Small intestine (tissue), 7 donors: Measurements from ENCODE around the gene CHD9. TPM values are rescaled to one million over a fixed set of nuclear protein-coding genes. Genes with fewer than 3 reads are reported as not detected.

Experiments used
- DNase-seq, 2 donors: peaks; one replicate each; pipeline versions ENCODE4 v3.0.0 to v3.0.0-alpha.2; 2013
- FAIRE-seq: peaks from 2 replicates; lab custom pipeline; 2012; peaks lifted over from hg19 to GRCh38; lab: Jason Lieb, UNC
- H3K27ac ChIP-seq, 3 donors: one replicate each; pipeline ENCODE4 v1.5.1; 2013; ENCODE audit warnings: low read length in 2 of 3, mild to moderate bottlenecking in 2 of 3, control low read depth in 1 of 3, inconsistent platforms in 1 of 3, low read depth in 1 of 3, moderate library complexity in 1 of 3
- H3K27me3 ChIP-seq, 3 donors: one replicate each; pipeline ENCODE4 v1.6.1; 2013; ENCODE audit warnings: low read length in 3 of 3, inconsistent platforms in 1 of 3; ENCODE audit not compliant: control insufficient read depth in 3 of 3, insufficient read depth in 3 of 3
- H3K36me3 ChIP-seq, 3 donors: one replicate each; pipeline ENCODE4 v1.6.1; 2013; ENCODE audit warnings: low read length in 3 of 3, inconsistent platforms in 1 of 3, low read depth in 1 of 3, mild to moderate bottlenecking in 1 of 3, moderate library complexity in 1 of 3; ENCODE audit not compliant: control insufficient read depth in 3 of 3, insufficient read depth in 2 of 3
- H3K4me1 ChIP-seq, 3 donors: one replicate each; pipeline ENCODE4 v1.6.1; 2013; ENCODE audit warnings: low read length in 2 of 3, inconsistent platforms in 1 of 3, low read depth in 1 of 3, mild to moderate bottlenecking in 1 of 3, moderate library complexity in 1 of 3; ENCODE audit not compliant: control insufficient read depth in 3 of 3, insufficient read depth in 2 of 3
- H3K4me3 ChIP-seq, 3 donors: one replicate each; pipeline ENCODE4 v1.5.1; 2013; ENCODE audit warnings: low read length in 3 of 3, control low read depth in 1 of 3, inconsistent platforms in 1 of 3, low read depth in 1 of 3, mild to moderate bottlenecking in 1 of 3, moderate library complexity in 1 of 3
- H3K9me3 ChIP-seq, 2 donors: one replicate each; pipeline ENCODE4 v1.6.1; 2013; ENCODE audit warnings: low read depth in 1 of 2, low read length in 1 of 2; ENCODE audit not compliant: control insufficient read depth in 2 of 2, insufficient read depth in 1 of 2
- WGBS, 3 donors: extraction: QIAGEN DNeasy Blood & Tissue Kit; methylation state at CpG; one replicate each; pipeline ENCODE4 v1.1.7; 2013; 5-methylcytosine and 5-hydroxymethylcytosine counted together
- polyA plus RNA-seq, 4 donors: library from polyadenylated mRNA; stranded (reverse) in 3 of 4; unstranded in 1 of 4; fragments of 200-250 nt in 3 of 4; fragments of 120-200 nt in 1 of 4; gene quantifications; one replicate each; pipeline versions ENCODE4 v1.2.1 to v1.2.3, GENCODE V29; 2013
- donor health status: healthy with polysubstance abuse.
- donor health status: control.
- donor health status: control.
- donor health status: Bipolar disorder and iron deficiency.
- donor health status: healthy.

Gene CHD9
- polyA plus RNA-seq, 4 donors = 7.6 to 33.5 (median 11.2) TPM

GRCh38 chr16:53097190-53097589 is 42.4 kb downstream of the CHD9 start:
- Histone ChIP-seq H3K27me3 (no peaks in the 10 kb centered on the region), H3K36me3 (peaks cover 0 to 2% (median 0%) of the 10 kb centered on the region in 3 donors), H3K4me3 (no peak overlapping the region), H3K4me1 (peaks cover 2 to 34% (median 4%) of the 10 kb centered on the region in 3 donors), H3K9me3 (no peaks in the 10 kb centered on the region), H3K27ac (no peak overlapping the region)
- no peak for FAIRE-seq
- WGBS, 3 donors = 68 to 90% (median 89%) methylated on average over 4 of the region's 4 CpGs
- DNase-seq = no peak

GRCh38 chr16:53098526-53099317 is 43.9 kb downstream of the CHD9 start:
- no peaks in the 10 kb centered on the region for H3K27me3 ChIP-seq
- peak; percentile 68 to 74 for DNase-seq
- H3K36me3 ChIP-seq = peaks cover 0 to 2% (median 0%) of the 10 kb centered on the region in 3 donors
- peaks cover 2 to 31% (median 3%) of the 10 kb centered on the region in 3 donors for H3K4me1 ChIP-seq
- no peak for FAIRE-seq
- H3K27ac ChIP-seq = peak overlapping the region; percentile 93 to 98 (median 97)
- no peaks in the 10 kb centered on the region for H3K9me3 ChIP-seq
- 13 to 19% (median 18%) methylated on average over 16 of the region's 16 CpGs for WGBS, 3 donors
- H3K4me3 ChIP-seq = peak overlapping the region in 2 of 3 donors; percentile 21 to 39

DNA sequence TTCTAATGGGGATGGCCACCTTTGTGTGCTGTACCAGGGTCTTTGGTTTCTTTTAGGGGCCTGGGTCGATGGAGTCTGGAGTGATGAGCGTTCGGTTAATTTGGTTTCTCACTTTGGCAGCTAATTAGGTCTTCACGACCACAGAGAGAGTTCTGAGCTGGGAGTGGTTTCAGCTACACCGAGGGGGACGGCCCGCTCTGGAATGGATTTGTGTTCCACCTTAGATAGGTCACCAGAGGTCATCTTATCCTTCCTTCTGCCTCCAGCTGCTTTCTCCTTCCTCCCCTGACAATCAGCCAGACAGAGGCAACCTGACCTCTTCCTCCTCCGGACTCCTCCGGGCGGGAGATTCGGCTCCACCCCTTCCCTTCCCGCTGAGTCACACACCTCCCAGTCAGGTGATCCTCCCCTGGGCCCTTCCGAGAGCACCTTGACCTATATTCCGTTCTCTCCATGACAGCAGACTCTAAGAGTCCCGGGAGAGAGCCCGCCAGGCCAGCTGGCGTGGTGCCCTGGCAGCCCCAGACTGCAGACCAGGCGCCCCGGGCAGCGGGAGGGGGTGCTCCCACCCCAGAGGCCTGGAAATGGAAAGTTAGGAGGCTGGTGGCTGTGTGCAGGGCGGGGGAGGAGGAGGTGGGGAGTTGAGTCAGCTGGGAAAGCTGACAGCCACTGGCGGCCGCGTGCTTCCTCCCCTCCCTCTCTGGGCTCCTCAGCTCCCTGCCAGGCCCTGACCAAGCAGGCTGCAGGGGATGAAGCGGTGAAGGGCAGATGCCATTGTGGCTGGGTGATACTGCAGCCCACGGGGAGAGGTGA is 44.7 kb downstream of the CHD9 start:
- H3K27ac ChIP-seq = peak overlapping the region; percentile 93 to 98 (median 97)
- H3K36me3 ChIP-seq = peaks cover 0 to 2% (median 0%) of the 10 kb centered on the region in 3 donors
- H3K4me3 ChIP-seq = peak overlapping the region in 2 of 3 donors; percentile 39 to 51
- FAIRE-seq = no peak
- WGBS, 3 donors = 2 to 3% (median 2%) methylated on average over 23 to 26 of the region's 26 CpGs
- no peaks in the 10 kb centered on the region for H3K27me3 ChIP-seq
- DNase-seq = peak; percentile 97 to 98
- no peaks in the 10 kb centered on the region for H3K9me3 ChIP-seq
- peaks cover 0 to 24% (median 0%) of the 10 kb centered on the region in 3 donors for H3K4me1 ChIP-seq

DNA sequence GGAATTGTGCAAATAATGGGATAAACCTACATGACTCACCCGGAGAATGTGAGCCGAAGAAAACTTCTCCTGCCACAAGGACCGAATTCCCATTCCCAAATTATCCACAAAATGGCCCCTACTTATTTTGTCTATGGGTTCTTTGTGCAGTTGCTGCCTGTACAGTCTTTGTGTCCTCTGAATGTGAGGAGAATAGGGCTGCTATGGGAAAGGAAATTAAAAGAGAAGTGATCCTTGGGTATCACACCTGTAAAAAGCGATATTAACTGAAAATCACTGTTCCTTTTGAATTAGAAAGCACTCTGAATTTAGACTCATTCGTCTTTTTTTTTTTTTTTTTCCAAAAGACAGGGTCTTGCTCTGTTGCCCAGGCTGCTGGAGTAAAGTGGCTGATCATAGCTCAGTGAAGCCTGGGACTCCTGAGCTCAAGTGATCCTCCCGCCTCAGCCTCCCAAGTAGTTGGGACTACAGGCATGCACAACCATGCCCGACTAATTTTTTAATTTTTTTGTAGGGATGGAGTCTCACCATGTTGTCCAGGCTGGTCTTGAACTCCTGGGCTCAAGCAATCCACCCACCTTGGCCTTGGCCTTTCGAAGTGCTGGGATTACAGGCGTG is 45.4 kb downstream of the CHD9 start:
- H3K4me1 ChIP-seq = peaks cover 0 to 24% (median 0%) of the 10 kb centered on the region in 3 donors
- peak overlapping the region in 2 of 3 donors; percentile 39 to 51 for H3K4me3 ChIP-seq
- H3K36me3 ChIP-seq = peaks cover 0 to 2% (median 0%) of the 10 kb centered on the region in 3 donors
- DNase-seq (no peak), FAIRE-seq (no peak)
- 57 to 63% (median 63%) methylated on average over 9 of the region's 9 CpGs for WGBS, 3 donors
- no peaks in the 10 kb centered on the region for H3K9me3 ChIP-seq
- H3K27me3 ChIP-seq = no peaks in the 10 kb centered on the region
- H3K27ac ChIP-seq = peak overlapping the region; percentile 93 to 98 (median 97)

- 75 to 87% (median 81%) methylated on average over 1 of the region's 1 CpG for WGBS, 3 donors
- no peak overlapping the region for H3K27ac ChIP-seq
Measured at GRCh38 chr16:53100889-53101288, 46.1 kb downstream of the CHD9 start.

DNA sequence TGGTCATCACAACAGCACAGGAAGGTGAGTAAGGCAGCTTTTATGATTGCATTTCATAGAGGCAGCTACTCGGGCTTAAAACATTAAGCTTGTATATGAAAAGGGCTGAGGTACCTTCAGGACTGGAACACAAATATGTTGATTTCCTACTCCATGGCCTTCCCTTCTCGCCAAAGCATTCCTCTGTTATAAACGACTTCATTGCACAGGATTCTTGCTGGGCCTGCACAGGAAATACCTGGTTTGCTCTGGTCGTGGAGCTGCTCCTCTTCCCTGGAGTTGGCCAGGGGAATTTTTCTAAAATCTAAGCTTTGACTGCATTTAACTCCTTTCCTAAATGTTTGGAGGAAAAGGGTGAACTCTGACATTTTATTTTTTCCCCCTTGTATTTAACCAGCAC is 49.0 kb downstream of the CHD9 start:
- Histone ChIP-seq H3K4me1 (peaks cover 0 to 16% (median 0%) of the 10 kb centered on the region in 3 donors), H3K27me3 (no peaks in the 10 kb centered on the region), H3K36me3 (peaks cover 0 to 3% (median 0%) of the 10 kb centered on the region in 3 donors), H3K27ac (no peak overlapping the region), H3K9me3 (no peaks in the 10 kb centered on the region), H3K4me3 (no peak overlapping the region)
- WGBS, 3 donors = 75 to 83% (median 79%) methylated on average over 4 of the region's 4 CpGs
- DNase-seq = no peak
- no peak for FAIRE-seq

More at GRCh38 chr16:53100889-53101288, 46.1 kb downstream of the CHD9 start:
- Histone ChIP-seq H3K9me3 (no peaks in the 10 kb centered on the region), H3K27me3 (no peaks in the 10 kb centered on the region), H3K4me3 (no peak overlapping the region), H3K4me1 (peaks cover 0 to 24% (median 0%) of the 10 kb centered on the region in 3 donors), H3K36me3 (peaks cover 0 to 4% (median 0%) of the 10 kb centered on the region in 3 donors)
- DNase-seq (no peak), FAIRE-seq (no peak)

GRCh38 chr16:53105565-53105964 is 50.8 kb downstream of the CHD9 start:
- Histone ChIP-seq H3K4me1 (peaks cover 0 to 2% (median 0%) of the 10 kb centered on the region in 3 donors), H3K27me3 (no peaks in the 10 kb centered on the region), H3K4me3 (no peak overlapping the region), H3K9me3 (no peaks in the 10 kb centered on the region), H3K36me3 (peaks cover 0 to 3% (median 0%) of the 10 kb centered on the region in 3 donors), H3K27ac (no peak overlapping the region)
- DNase-seq (no peak), FAIRE-seq (no peak)
- WGBS, 3 donors = 95 to 100% (median 99%) methylated on average over 5 of the region's 5 CpGs
